Endodermal cell (in vitro differentiated cells): ENCODE results near the gene HTRA1. TPM values are rescaled to one million over a fixed set of nuclear protein-coding genes. Genes with fewer than 3 reads are reported as not detected.

Experiments
- DNase-seq: peaks from one replicate; pipeline ENCODE4 v3.0.0-alpha.2; 2017
- H3K27ac ChIP-seq: 2 replicates; pipeline ENCODE4 v1.5.1; 2013; ENCODE audit warnings: mild to moderate bottlenecking, low read depth, low read length, moderate library complexity
- H3K27me3 ChIP-seq: 2 replicates; pipeline ENCODE4 v1.6.1; 2013; ENCODE audit warnings: mild to moderate bottlenecking, low read length, moderate library complexity; ENCODE audit not compliant: insufficient read depth, control insufficient read depth, poor library complexity, severe bottlenecking
- H3K36me3 ChIP-seq: 2 replicates; pipeline ENCODE4 v1.7.0; 2013; ENCODE audit warnings: mild to moderate bottlenecking, low read length, moderate library complexity; ENCODE audit not compliant: control insufficient read depth, insufficient read depth
- H3K4me1 ChIP-seq: one replicate; pipeline ENCODE4 v1.7.0; 2013; ENCODE audit warnings: low read length; ENCODE audit not compliant: control insufficient read depth, insufficient read depth
- H3K4me3 ChIP-seq: 2 replicates; pipeline ENCODE4 v1.5.1; 2013; ENCODE audit warnings: mild to moderate bottlenecking, low read length, moderate library complexity
- H3K9ac ChIP-seq: 2 replicates; pipeline ENCODE4 v1.6.1; 2013; ENCODE audit warnings: mild to moderate bottlenecking, low read length, moderate library complexity; ENCODE audit not compliant: poor library complexity, severe bottlenecking; ENCODE audit errors: extremely low read depth
- H3K9me3 ChIP-seq: 2 replicates; pipeline ENCODE4 v1.6.1; 2013; ENCODE audit warnings: mild to moderate bottlenecking, low read length, moderate library complexity; ENCODE audit not compliant: control insufficient read depth
- H3K27ac Mint-ChIP-seq: 2 replicates; pipeline ENCODE4 v1.8.0; 2020; ENCODE audit warnings: mixed read lengths
- H3K27me3 Mint-ChIP-seq: 2 replicates; pipeline ENCODE4 v1.8.0; 2021; ENCODE audit warnings: mild to moderate bottlenecking, mixed read lengths; ENCODE audit not compliant: insufficient read depth
- H3K36me3 Mint-ChIP-seq: 2 replicates; pipeline ENCODE4 v1.8.0; 2020; ENCODE audit warnings: low read depth, mixed read lengths
- H3K4me1 Mint-ChIP-seq: 2 replicates; pipeline ENCODE4 v1.8.0; 2020; ENCODE audit warnings: mixed read lengths
- H3K4me3 Mint-ChIP-seq: 2 replicates; pipeline ENCODE4 v1.8.0; 2020; ENCODE audit warnings: mild to moderate bottlenecking, moderate library complexity, mixed read lengths
- H3K9me3 Mint-ChIP-seq: 2 replicates; pipeline ENCODE4 v1.8.0; 2020; ENCODE audit warnings: mild to moderate bottlenecking, mixed read lengths
- WGBS, 2 experiments: methylation state at CpG; one replicate each; pipeline versions ENCODE4 v1.1.5 to v1.1.7; 2013; ENCODE audit warnings: missing lambda C conversion rate in 2 of 2, mixed read lengths in 1 of 2; ENCODE audit not compliant: insufficient coverage in 1 of 2, insufficient read length in 1 of 2; 5-methylcytosine and 5-hydroxymethylcytosine counted together
- total RNA-seq, 2 donors: library from RNA; stranded (reverse); fragmentation: NEBNext Ultra II Directional in 1 of 2; extraction: Animal tissue kit (Norgen Biotek cat#: 25700) in 1 of 2; gene quantifications; 2 replicates in 1 of 2; 3 replicates in 1 of 2; pipeline ENCODE4 v1.2.1, GENCODE V29; 2021
- TF ChIP-seq, protein P1 (sequence below): fragments of 200-600 bp; sonication (generic); conservative IDR thresholded peaks from 2 replicates; pipeline ENCODE4 v1.5.0; 2021; ENCODE audit warnings: antibody characterized with exemption, mild to moderate bottlenecking

HTRA1 gene
- total RNA-seq, 2 donors from 2014 or later = 1.7 to 3.1 TPM

DNA sequence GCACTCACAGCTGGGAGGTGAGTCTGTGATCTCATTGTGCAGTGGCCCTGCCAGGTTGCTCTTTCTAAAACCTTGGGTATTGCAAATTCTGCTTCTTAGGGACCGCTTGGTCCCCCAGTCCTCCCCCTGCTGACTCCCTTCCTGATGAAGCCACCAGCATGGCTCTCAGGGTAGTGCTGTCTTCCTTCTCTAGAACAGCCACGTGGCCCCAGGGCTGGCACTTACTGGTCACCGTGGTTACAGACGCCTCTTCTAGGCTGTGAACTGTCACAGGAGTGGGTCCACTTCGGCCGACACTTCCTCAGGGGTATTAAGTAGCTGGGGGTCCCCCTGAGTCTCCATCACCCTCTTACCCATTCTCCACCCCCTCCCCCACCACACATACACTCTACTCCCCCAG lies 2.7 kb upstream of the HTRA1 start:
- H3K9me3 ChIP-seq = no peaks in the 10 kb centered on the region
- H3K9ac ChIP-seq = no peak overlapping the region
- peak; percentile 55 for DNase-seq
- no peaks in the 10 kb centered on the region for H3K36me3 ChIP-seq
- TF ChIP-seq, protein P1, sequence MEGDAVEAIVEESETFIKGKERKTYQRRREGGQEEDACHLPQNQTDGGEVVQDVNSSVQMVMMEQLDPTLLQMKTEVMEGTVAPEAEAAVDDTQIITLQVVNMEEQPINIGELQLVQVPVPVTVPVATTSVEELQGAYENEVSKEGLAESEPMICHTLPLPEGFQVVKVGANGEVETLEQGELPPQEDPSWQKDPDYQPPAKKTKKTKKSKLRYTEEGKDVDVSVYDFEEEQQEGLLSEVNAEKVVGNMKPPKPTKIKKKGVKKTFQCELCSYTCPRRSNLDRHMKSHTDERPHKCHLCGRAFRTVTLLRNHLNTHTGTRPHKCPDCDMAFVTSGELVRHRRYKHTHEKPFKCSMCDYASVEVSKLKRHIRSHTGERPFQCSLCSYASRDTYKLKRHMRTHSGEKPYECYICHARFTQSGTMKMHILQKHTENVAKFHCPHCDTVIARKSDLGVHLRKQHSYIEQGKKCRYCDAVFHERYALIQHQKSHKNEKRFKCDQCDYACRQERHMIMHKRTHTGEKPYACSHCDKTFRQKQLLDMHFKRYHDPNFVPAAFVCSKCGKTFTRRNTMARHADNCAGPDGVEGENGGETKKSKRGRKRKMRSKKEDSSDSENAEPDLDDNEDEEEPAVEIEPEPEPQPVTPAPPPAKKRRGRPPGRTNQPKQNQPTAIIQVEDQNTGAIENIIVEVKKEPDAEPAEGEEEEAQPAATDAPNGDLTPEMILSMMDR = no peak
- H3K36me3 Mint-ChIP-seq = no peaks in the 10 kb centered on the region
- no peak overlapping the region for H3K27ac ChIP-seq
- no peak overlapping the region for H3K4me3 ChIP-seq
- H3K9me3 Mint-ChIP-seq = no peaks in the 10 kb centered on the region
- H3K4me1 ChIP-seq = no peaks in the 10 kb centered on the region
- H3K27me3 Mint-ChIP-seq = peaks cover 55% of the 10 kb centered on the region
- no peak overlapping the region for H3K27ac Mint-ChIP-seq
- no peak overlapping the region for H3K4me3 Mint-ChIP-seq
- peaks cover 65% of the 10 kb centered on the region for H3K27me3 ChIP-seq
- peaks cover 11% of the 10 kb centered on the region for H3K4me1 Mint-ChIP-seq
- WGBS, 2 experiments = 83% methylated on average over 5 to 6 of the region's 6 CpGs

DNA sequence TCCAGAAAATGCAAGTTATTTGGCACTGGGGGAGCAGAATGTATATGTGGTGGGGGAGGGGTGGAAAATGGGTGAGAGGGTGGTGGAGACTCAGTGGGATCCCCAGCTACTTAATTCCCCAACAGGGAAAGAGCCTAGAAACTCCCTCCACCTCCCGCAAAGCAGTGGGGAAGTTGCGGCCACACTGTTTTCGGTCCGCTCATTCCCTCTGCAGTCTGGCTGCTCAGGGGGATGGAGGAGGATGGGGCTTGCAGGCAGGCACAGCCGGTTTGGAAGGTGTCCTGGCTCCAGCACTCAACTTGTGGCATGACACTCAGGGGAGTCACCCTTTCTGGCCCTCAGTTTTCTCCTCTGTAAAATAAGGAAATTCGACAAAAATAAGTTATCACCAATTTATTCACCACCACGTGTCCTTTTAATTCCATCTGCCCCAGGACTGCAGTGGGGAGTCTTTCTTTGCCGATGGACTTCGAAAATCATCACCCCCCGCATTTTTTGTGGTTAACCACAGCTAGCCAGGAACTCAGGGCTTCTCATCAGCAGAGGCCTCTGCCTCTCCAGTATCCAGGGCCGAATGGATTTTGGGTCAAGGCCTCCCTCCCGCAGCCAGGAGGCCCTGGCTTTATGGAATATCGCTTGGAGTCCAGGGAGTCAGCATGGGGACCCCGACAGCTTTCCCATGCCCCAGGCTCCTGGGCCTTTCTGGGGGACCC lies 1.6 kb upstream of the HTRA1 start:
- Histone ChIP-seq H3K27me3 (peaks cover 75% of the 10 kb centered on the region), H3K36me3 (no peaks in the 10 kb centered on the region), H3K27ac (no peak overlapping the region), H3K9me3 (no peaks in the 10 kb centered on the region), H3K9ac (no peak overlapping the region), H3K4me1 (no peaks in the 10 kb centered on the region), H3K4me3 (no peak overlapping the region)
- WGBS, 2 experiments = 69 to 75% methylated on average over 5 to 14 of the region's 14 CpGs
- Mint-ChIP-seq H3K36me3 (no peaks in the 10 kb centered on the region), H3K9me3 (no peaks in the 10 kb centered on the region), H3K27ac (no peak overlapping the region), H3K4me3 (no peak overlapping the region), H3K27me3 (peaks cover 65% of the 10 kb centered on the region), H3K4me1 (peaks cover 15% of the 10 kb centered on the region)
- no peak for DNase-seq
- TF ChIP-seq, protein P1 = no peak

DNA sequence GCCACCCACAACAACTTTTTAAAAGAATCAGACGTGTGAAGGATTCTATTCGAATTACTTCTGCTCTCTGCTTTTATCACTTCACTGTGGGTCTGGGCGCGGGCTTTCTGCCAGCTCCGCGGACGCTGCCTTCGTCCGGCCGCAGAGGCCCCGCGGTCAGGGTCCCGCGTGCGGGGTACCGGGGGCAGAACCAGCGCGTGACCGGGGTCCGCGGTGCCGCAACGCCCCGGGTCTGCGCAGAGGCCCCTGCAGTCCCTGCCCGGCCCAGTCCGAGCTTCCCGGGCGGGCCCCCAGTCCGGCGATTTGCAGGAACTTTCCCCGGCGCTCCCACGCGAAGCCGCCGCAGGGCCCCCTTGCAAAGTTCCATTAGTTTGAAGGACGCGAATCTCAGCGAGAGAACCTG lies 461 bp upstream of the HTRA1 start:
- Mint-ChIP-seq H3K36me3 (no peaks in the 10 kb centered on the region), H3K4me3 (peak overlapping the region; percentile 55), H3K27ac (no peak overlapping the region), H3K27me3 (peaks cover 77% of the 10 kb centered on the region), H3K4me1 (peaks cover 15% of the 10 kb centered on the region), H3K9me3 (no peaks in the 10 kb centered on the region)
- Histone ChIP-seq H3K4me1 (no peaks in the 10 kb centered on the region), H3K27me3 (peaks cover 87% of the 10 kb centered on the region), H3K9ac (no peak overlapping the region), H3K27ac (no peak overlapping the region), H3K36me3 (no peaks in the 10 kb centered on the region), H3K9me3 (no peaks in the 10 kb centered on the region), H3K4me3 (peak overlapping the region; percentile 69)
- WGBS, 2 experiments = 3 to 6% methylated on average over 13 to 40 of the region's 40 CpGs
- TF ChIP-seq, protein P1 = no peak
- DNase-seq = no peak
